Heart left ventricle (tissue), 13 donors: Measurements from ENCODE around the gene CHST11.

Experiments
- CTCF ChIP-seq, 12 donors: fragments of 200-600 bp; sonication (generic) in 4 of 12; IDR thresholded peaks; one replicate each; pipeline versions ENCODE4 v1.5.0 to v1.8.0; 2018 to 2022; ENCODE audit warnings: antibody characterized with exemption in 12 of 12, mild to moderate bottlenecking in 5 of 12
- POLR2A ChIP-seq, 2 donors: fragments of 450-650 bp; IDR thresholded peaks; one replicate each; pipeline ENCODE4 v1.6.1; 2017; ENCODE audit warnings: antibody characterized with exemption in 2 of 2, mild to moderate bottlenecking in 2 of 2, moderate library complexity in 2 of 2
- donor health status: ischemic (EF 13 %, LVEDD 7.1; RV severe dilation, severe dysfunction).
- donor health status: DM: no; HTN: yes; CAD: no.
- donor health status: DM: no; HTN: no; CAD: no.
- donor health status: ischemic (EF 25% LVEDD 6.9; RV normal size, moderate dysfunction).
- donor health status: ischemic (EF 25% LVEDD 5.7; RV mildly dilated, moderate dysfunction).
- donor health status: ischemic (EF 35%, LVEDD 5.7; RV mildly dilated, moderate dysfunction).
- donor health status: nonischemic (EF 11% LVEDD 7.7; RV severe dilation, severe dysfunction).
- donor health status: DM: yes; HTN: yes; CAD: no.
- donor health status: PGD.
- donor health status: ischemic (EF 29% LVEDD 5.4; RV normal size, mild dysfunction).
- donor health status: nonischemic (EF 23%, LVEDD 6.1; RV moderate dilation, normal function).

GRCh38 chr12:104713444-104713843 is 256.7 kb downstream of the CHST11 start:
- TF ChIP-seq CTCF (IDR thresholded peaks at IDR 0.05) (no peak), POLR2A (IDR thresholded peaks at IDR 0.05) (no peak)
